Measurements from ENCODE around the gene CDC42BPB. TPM values are rescaled to one million over a fixed set of nuclear protein-coding genes. Genes with fewer than 3 reads are reported as not detected.

Gene CDC42BPB
- total RNA-seq, 2 experiments from 2014 or later, result 2.5 to 3.2 TPM

GRCh38 chr14:102954081-102954789 lies 103.1 kb downstream of the CDC42BPB start:
- H3K27ac Mint-ChIP-seq, result no peak overlapping the region
- H3K36me3 Mint-ChIP-seq (ENCODE audit: low read depth), result no peaks in the 10 kb centered on the region
- intact Hi-C loops (cut with micrococcal nuclease), result no loop called here
- CTCF ChIA-PET, result no interaction called here
- DNase-seq, result no peak
- H3K9me3 Mint-ChIP-seq, result no peaks in the 10 kb centered on the region
- no peaks in the 10 kb centered on the region for H3K27me3 Mint-ChIP-seq (ENCODE audit: low read depth)
- no peak overlapping the region for H3K4me3 Mint-ChIP-seq
- H3K4me1 Mint-ChIP-seq (ENCODE audit: low read depth), result peaks cover 7% of the 10 kb centered on the region

GRCh38 chr14:102953100-102953499 lies 104.2 kb downstream of the CDC42BPB start:
- intact Hi-C loops (cut with micrococcal nuclease), result no loop called here
- H3K9me3 Mint-ChIP-seq, result no peaks in the 10 kb centered on the region
- no peak for DNase-seq
- H3K27me3 Mint-ChIP-seq (ENCODE audit: low read depth), result no peaks in the 10 kb centered on the region
- no peak overlapping the region for H3K4me3 Mint-ChIP-seq
- H3K27ac Mint-ChIP-seq, result no peak overlapping the region
- peaks cover 13% of the 10 kb centered on the region for H3K4me1 Mint-ChIP-seq (ENCODE audit: low read depth)
- no peaks in the 10 kb centered on the region for H3K36me3 Mint-ChIP-seq (ENCODE audit: low read depth)
- CTCF ChIA-PET, result no interaction called here

DNA sequence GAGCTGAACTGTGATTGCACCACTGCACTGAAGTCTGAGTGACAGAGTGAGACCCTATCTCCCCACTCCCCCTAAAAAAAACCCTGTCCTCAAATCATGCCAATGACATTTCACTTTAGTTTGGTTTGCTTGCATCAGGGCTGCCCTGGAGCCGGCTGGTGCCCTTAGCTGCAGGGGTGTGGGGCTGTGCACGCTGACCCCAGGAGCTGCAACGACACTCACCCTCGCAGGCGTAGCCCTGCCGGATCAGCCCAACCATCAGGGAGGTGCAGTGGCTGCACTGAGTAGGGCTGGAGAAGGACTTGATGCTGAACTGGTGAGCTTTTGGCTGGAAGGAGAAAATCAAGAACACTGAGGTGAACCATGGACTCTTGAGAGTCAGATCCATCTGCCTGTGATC lies 105.1 kb downstream of the CDC42BPB start:
- no peak for DNase-seq
- CTCF ChIA-PET, result no interaction called here
- no peaks in the 10 kb centered on the region for H3K36me3 Mint-ChIP-seq (ENCODE audit: low read depth)
- intact Hi-C loops (cut with micrococcal nuclease), result no loop called here
- no peak overlapping the region for H3K4me3 Mint-ChIP-seq
- no peaks in the 10 kb centered on the region for H3K9me3 Mint-ChIP-seq
- H3K27me3 Mint-ChIP-seq (ENCODE audit: low read depth), result no peaks in the 10 kb centered on the region
- H3K4me1 Mint-ChIP-seq (ENCODE audit: low read depth), result peaks cover 19% of the 10 kb centered on the region
- H3K27ac Mint-ChIP-seq, result no peak overlapping the region

DNA sequence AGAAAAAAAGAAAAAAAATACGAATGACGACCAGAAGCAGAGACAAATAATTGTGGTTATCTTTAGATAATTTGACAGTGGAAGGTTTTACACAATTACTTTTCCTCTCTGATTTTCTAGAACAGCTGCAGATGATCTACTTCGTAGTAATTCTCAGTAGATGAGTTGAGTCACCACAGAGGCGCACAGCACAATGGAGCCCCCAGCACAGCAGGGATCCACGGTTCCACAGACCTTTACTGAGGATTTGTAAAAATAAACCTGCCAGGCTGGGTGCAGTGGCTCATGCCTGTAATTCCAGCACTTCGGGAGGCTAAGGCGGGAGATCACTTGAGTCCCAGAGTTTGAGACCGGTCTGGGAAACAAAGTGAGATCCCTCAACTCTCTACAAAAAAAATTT lies 105.5 kb downstream of the CDC42BPB start:
- no peak overlapping the region for H3K4me3 Mint-ChIP-seq
- H3K27ac Mint-ChIP-seq, result no peak overlapping the region
- CTCF ChIA-PET, result no interaction called here

GRCh38 chr14:102951034-102951433 lies 106.3 kb downstream of the CDC42BPB start:
- no peak overlapping the region for H3K4me3 Mint-ChIP-seq
- intact Hi-C loops (cut with micrococcal nuclease), result no loop called here
- DNase-seq, result no peak
- H3K36me3 Mint-ChIP-seq (ENCODE audit: low read depth), result no peaks in the 10 kb centered on the region
- H3K27me3 Mint-ChIP-seq (ENCODE audit: low read depth), result no peaks in the 10 kb centered on the region
- H3K9me3 Mint-ChIP-seq, result no peaks in the 10 kb centered on the region
- CTCF ChIA-PET, result no interaction called here
- H3K27ac Mint-ChIP-seq, result no peak overlapping the region
- H3K4me1 Mint-ChIP-seq (ENCODE audit: low read depth), result peaks cover 29% of the 10 kb centered on the region

More for the DNA sequence above, 105.5 kb downstream of the CDC42BPB start:
- Mint-ChIP-seq H3K4me1 (ENCODE audit: low read depth) (peaks cover 24% of the 10 kb centered on the region), H3K9me3 (no peaks in the 10 kb centered on the region), H3K36me3 (ENCODE audit: low read depth) (no peaks in the 10 kb centered on the region), H3K27me3 (ENCODE audit: low read depth) (no peaks in the 10 kb centered on the region)
- no peak for DNase-seq
- intact Hi-C loops (cut with micrococcal nuclease), result no loop called here

DNA sequence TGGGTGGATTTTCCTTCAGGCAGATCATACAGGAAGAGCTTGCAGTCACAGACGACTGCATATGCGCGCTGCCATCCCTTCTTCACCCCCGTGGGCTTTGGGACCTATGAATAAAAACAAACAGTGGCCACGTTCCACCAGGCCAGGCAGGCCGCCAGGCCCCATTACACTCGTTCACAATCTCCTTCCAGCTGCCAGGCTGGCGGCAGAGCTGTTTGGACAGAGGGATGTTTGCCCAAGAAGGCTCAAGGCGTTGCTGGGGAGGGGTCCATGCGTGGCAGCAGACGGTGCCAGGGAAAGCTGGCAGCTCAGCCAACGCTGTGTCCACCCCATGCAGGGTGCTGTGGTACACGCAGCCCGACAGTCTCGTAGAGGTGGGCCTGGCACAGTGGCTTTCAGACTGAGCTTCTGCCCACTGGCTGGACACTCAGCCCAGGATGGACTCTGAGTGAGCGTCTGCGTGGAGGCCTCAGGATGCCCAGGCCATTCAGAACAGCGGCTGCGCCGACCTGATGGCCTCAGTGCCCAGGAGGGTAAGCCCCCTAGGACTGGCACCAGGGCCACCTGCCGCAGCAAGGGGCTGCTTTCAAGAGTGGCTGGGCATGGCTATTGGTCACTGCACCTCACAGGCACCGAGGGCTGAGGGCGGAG lies 107.4 kb downstream of the CDC42BPB start:
- CTCF ChIA-PET, result interaction anchor here (0.6 to 0.9 kb wide), 5 partner anchors 190 to 954 kb away, joined by 3 to 6 read pairs (median 3); no protein-coding TSS in a partner anchor
- intact Hi-C loops (cut with micrococcal nuclease), result no loop called here

DNA sequence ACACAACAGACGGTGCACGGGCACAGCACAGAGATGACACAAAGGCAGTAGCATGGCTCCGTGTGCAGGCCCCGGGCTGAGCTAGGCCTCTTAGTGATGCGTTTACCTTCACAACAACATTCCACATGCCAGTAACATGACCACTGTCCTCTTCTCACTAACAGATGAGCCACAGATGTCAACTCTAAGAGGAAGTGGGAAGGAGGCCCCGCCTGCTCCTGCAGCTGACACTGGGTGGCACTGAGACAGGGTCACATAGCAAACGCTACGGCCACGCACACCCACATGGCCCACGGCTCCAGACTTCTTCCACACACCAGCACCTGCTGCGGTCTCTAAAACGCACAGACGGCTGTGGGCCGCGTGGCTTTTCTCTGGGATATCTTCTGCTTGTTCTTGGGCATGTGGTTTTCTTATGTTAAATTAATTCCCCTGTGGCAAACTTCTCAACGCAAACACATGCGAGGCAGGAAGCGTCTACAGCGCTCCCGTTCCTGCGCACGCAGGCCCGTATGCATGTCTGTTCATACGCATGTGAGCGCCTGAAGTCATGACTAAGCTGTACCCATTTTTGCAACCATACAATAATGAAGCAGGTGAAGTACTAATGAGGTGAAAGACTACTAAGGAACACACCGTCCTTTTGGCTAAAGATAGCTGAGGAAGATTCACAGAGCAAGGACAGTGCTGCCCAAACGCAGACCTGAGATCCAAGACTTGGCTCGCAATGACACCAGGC lies 108.1 kb downstream of the CDC42BPB start:
- peak; percentile 69 for DNase-seq
- Mint-ChIP-seq H3K36me3 (ENCODE audit: low read depth) (no peaks in the 10 kb centered on the region), H3K27ac (peak overlapping the region; percentile 28), H3K4me1 (ENCODE audit: low read depth) (peaks cover 29% of the 10 kb centered on the region), H3K27me3 (ENCODE audit: low read depth) (no peaks in the 10 kb centered on the region), H3K9me3 (no peaks in the 10 kb centered on the region), H3K4me3 (peak overlapping the region; percentile 4)
- CTCF ChIA-PET, result interaction anchor here (0.6 to 0.9 kb wide), 5 partner anchors 189 to 953 kb away, joined by 3 to 6 read pairs (median 3); no protein-coding TSS in a partner anchor
- intact Hi-C loops (cut with micrococcal nuclease), result no loop called here

More for the DNA sequence above, 107.4 kb downstream of the CDC42BPB start:
- H3K4me3 Mint-ChIP-seq, result no peak overlapping the region
- peaks cover 29% of the 10 kb centered on the region for H3K4me1 Mint-ChIP-seq (ENCODE audit: low read depth)
- no peak for DNase-seq
- no peaks in the 10 kb centered on the region for H3K9me3 Mint-ChIP-seq
- no peaks in the 10 kb centered on the region for H3K36me3 Mint-ChIP-seq (ENCODE audit: low read depth)
- no peaks in the 10 kb centered on the region for H3K27me3 Mint-ChIP-seq (ENCODE audit: low read depth)
- H3K27ac Mint-ChIP-seq, result no peak overlapping the region

- CTCF ChIA-PET, result no interaction called here
- peak overlapping the region; percentile 28 for H3K27ac Mint-ChIP-seq
- peaks cover 29% of the 10 kb centered on the region for H3K4me1 Mint-ChIP-seq (ENCODE audit: low read depth)
- H3K27me3 Mint-ChIP-seq (ENCODE audit: low read depth), result no peaks in the 10 kb centered on the region
- no peaks in the 10 kb centered on the region for H3K36me3 Mint-ChIP-seq (ENCODE audit: low read depth)
- DNase-seq, result no peak
- H3K9me3 Mint-ChIP-seq, result no peaks in the 10 kb centered on the region
- no peak overlapping the region for H3K4me3 Mint-ChIP-seq
- intact Hi-C loops (cut with micrococcal nuclease), result no loop called here
Measured at GRCh38 chr14:102948698-102949061, 108.7 kb downstream of the CDC42BPB start.

- no peaks in the 10 kb centered on the region for H3K9me3 Mint-ChIP-seq
- no peaks in the 10 kb centered on the region for H3K27me3 Mint-ChIP-seq (ENCODE audit: low read depth)
- peak overlapping the region; percentile 56 for H3K27ac Mint-ChIP-seq
- intact Hi-C loops (cut with micrococcal nuclease), result no loop called here
- no peaks in the 10 kb centered on the region for H3K36me3 Mint-ChIP-seq (ENCODE audit: low read depth)
- H3K4me3 Mint-ChIP-seq, result no peak overlapping the region
- CTCF ChIA-PET, result interaction anchor here (0.6 kb wide), 1 partner anchor 51 kb away, joined by 3 read pairs; no protein-coding TSS in a partner anchor
- DNase-seq, result no peak
- peaks cover 29% of the 10 kb centered on the region for H3K4me1 Mint-ChIP-seq (ENCODE audit: low read depth)
Measured at GRCh38 chr14:102947321-102948103, 109.8 kb downstream of the CDC42BPB start.

DNA sequence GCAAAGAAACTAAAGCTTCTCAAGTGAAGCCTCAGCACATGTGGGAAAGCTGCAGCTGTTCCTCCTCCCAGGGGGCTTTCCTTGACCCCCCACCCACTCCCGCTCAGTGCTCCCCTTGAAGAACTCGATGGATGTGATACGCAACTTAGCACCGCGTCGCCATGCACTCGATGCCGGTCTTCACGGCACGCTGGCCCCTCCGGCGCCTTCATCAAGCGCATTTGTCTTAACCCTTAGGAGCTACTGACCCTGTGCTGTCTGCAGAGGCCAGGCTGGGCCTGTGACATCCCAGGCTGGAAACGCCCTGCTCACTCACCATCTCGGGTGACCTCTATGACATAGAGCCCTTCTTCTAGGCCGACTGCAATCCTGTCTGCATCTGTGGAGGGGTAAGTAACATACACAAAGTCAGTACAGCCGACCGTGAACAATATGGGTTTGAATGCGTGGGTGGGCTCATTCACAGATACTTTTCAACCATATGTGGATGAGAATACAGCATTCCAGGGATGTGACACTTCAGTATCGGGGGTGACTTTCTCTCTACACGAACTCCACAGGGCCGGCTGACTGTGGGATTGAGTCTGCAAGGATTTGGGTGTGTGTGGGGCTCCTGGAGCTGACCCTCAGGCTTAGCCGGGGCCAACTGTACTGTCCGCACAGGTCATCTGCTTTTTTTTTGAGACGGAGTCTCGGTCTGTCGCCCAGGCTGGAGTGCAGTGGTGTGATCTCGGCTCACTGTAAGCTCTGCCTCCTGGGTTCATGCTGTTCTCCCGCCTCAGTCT lies 111.8 kb downstream of the CDC42BPB start:
- Mint-ChIP-seq H3K9me3 (no peaks in the 10 kb centered on the region), H3K27me3 (ENCODE audit: low read depth) (no peaks in the 10 kb centered on the region), H3K36me3 (ENCODE audit: low read depth) (no peaks in the 10 kb centered on the region), H3K27ac (no peak overlapping the region), H3K4me1 (ENCODE audit: low read depth) (peaks cover 29% of the 10 kb centered on the region), H3K4me3 (no peak overlapping the region)
- intact Hi-C loops (cut with micrococcal nuclease), result no loop called here
- CTCF ChIA-PET, result interaction anchor here (0.6 kb wide), 1 partner anchor 57 kb away, joined by 4 read pairs; no protein-coding TSS in a partner anchor
- DNase-seq, result no peak

- CTCF ChIA-PET, result interaction anchor here (0.6 kb wide), 1 partner anchor 1203 kb away, joined by 4 read pairs; no protein-coding TSS in a partner anchor
- Mint-ChIP-seq H3K4me1 (ENCODE audit: low read depth) (peaks cover 26% of the 10 kb centered on the region), H3K27me3 (ENCODE audit: low read depth) (no peaks in the 10 kb centered on the region), H3K27ac (no peak overlapping the region), H3K9me3 (no peaks in the 10 kb centered on the region), H3K4me3 (no peak overlapping the region), H3K36me3 (ENCODE audit: low read depth) (no peaks in the 10 kb centered on the region)
- intact Hi-C loops (cut with micrococcal nuclease), result no loop called here
- DNase-seq, result no peak
Measured at GRCh38 chr14:102944448-102945330, 112.7 kb downstream of the CDC42BPB start.
